ENCODE measurements around the gene SEPHS1.
"Not testable (repeated sequence)": the region's sequence is repeated elsewhere in the genome, so short reads cannot be mapped to it uniquely, and the experiment has no call there.

DNA sequence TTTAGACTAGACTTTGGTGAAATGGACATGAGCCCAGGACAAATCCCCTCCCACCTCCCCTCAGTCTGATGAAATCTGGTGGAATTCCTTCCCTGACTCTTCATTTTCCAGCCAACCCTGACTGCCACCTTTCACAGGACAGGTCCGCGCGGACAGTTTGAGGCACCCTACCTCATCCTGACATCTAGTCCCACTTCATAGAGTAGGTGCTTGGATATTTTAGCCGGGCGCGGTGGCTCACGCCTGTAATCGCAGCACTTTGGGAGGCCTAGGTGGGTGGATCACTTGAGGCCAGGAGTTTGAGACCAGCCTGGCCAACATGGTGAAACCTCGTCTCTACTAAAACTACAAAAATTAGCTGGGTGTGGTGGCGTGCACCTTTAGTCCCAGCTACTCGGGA is 71.9 kb downstream of the SEPHS1 start:
- TF ChIP-seq, protein P1, sequence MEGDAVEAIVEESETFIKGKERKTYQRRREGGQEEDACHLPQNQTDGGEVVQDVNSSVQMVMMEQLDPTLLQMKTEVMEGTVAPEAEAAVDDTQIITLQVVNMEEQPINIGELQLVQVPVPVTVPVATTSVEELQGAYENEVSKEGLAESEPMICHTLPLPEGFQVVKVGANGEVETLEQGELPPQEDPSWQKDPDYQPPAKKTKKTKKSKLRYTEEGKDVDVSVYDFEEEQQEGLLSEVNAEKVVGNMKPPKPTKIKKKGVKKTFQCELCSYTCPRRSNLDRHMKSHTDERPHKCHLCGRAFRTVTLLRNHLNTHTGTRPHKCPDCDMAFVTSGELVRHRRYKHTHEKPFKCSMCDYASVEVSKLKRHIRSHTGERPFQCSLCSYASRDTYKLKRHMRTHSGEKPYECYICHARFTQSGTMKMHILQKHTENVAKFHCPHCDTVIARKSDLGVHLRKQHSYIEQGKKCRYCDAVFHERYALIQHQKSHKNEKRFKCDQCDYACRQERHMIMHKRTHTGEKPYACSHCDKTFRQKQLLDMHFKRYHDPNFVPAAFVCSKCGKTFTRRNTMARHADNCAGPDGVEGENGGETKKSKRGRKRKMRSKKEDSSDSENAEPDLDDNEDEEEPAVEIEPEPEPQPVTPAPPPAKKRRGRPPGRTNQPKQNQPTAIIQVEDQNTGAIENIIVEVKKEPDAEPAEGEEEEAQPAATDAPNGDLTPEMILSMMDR (IDR thresholded peaks at IDR 0.05; ENCODE audit: insufficient read depth, low read length), result not testable (repeated sequence)
- TF ChIP-seq, protein P2, sequence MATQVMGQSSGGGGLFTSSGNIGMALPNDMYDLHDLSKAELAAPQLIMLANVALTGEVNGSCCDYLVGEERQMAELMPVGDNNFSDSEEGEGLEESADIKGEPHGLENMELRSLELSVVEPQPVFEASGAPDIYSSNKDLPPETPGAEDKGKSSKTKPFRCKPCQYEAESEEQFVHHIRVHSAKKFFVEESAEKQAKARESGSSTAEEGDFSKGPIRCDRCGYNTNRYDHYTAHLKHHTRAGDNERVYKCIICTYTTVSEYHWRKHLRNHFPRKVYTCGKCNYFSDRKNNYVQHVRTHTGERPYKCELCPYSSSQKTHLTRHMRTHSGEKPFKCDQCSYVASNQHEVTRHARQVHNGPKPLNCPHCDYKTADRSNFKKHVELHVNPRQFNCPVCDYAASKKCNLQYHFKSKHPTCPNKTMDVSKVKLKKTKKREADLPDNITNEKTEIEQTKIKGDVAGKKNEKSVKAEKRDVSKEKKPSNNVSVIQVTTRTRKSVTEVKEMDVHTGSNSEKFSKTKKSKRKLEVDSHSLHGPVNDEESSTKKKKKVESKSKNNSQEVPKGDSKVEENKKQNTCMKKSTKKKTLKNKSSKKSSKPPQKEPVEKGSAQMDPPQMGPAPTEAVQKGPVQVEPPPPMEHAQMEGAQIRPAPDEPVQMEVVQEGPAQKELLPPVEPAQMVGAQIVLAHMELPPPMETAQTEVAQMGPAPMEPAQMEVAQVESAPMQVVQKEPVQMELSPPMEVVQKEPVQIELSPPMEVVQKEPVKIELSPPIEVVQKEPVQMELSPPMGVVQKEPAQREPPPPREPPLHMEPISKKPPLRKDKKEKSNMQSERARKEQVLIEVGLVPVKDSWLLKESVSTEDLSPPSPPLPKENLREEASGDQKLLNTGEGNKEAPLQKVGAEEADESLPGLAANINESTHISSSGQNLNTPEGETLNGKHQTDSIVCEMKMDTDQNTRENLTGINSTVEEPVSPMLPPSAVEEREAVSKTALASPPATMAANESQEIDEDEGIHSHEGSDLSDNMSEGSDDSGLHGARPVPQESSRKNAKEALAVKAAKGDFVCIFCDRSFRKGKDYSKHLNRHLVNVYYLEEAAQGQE (IDR thresholded peaks at IDR 0.05; ENCODE audit: insufficient replicate concordance, low read depth), result not testable (repeated sequence)

All from HL-60 (cell line).